Hematopoietic multipotent progenitor cell treated with erythropoietin and hydrocortisone succinate and interleukin-3 and kit ligand, for 17 days (in vitro differentiated cells): Measurements from ENCODE around the gene GFRA4.
A peak's percentile ranks its signal among the peaks of the same experiment; 100 is the strongest.

Experiments
- DNase-seq: peaks from one replicate; pipeline ENCODE4 v3.0.0-alpha.2; 2015; ENCODE audit warnings: low spot score

Gene GFRA4, protein sequence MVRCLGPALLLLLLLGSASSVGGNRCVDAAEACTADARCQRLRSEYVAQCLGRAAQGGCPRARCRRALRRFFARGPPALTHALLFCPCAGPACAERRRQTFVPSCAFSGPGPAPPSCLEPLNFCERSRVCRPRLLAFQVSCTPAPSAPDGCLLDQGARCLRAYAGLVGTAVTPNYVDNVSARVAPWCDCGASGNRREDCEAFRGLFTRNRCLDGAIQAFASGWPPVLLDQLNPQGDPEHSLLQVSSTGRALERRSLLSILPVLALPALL

DNA sequence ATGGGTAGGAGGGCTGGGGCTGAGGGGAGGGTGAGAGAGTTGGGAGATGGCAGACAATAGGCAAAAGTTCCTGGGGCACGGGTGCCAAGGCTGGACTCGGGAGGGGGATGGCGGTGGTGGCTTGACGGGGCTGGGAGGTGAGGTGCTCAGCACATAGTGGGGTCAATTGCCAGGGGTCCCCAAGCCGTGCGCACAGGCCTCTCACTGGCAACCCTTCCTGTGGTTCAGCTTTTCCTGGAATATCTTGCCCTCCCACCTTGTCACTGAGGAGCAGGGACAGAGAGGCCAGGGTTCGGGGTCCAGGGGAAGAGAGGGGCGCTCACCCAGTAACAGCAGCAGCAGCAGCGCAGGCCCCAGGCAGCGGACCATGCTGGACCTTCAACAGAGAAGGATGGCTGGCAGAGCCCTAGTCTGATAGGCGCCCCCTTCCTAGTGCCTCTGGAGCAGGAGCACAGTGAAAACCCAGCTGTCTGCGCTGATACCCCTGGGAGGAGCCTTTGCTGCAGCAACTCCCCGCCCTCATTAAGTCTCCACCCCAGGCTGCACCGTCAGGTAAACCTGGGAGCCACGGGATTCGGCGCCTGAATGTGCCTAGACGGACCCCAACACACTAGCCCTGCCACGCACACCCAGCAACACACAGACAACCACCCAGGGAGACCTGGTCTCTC is at the start of gene GFRA4:
TSS of gene GFRA4 (minus strand) at position 369 of the 671 bp plus-strand sequence. CDS start at position 369, 0 bp downstream.
- DNase-seq: no peak

DNA sequence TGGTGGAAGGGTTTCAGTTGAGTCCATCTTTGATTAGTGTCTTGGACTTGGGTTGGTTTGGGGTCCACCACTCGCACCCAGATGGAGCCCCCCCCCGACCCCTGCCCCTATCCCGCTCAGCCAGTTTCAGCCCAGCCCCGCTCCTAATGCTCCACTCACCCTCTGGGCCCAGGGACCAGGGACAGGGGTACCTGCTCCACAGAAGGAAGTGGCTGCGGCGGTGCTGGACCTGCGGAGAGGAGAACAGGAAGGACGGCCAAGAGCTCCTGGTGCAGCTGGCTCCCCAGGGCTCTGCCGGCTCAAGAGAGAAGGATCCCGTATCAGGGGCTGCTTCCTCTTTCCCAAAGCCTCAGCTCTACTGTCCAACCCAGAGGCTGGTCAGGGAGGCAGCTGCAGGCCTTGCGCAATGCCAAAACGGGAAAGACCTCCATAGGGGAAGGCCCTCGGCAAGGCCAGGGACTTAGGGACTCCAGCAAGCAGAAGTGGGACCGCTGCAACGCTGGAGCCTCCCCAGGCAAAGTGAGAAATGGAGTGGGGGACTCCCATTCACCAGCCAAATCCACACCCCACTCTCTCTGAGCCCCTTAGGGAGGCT is 49.2 kb upstream of the GFRA4 start, which contains the start of gene SIGLEC1:
TSS of gene SIGLEC1 (minus strand) at position 322 of the 595 bp plus-strand sequence. CDS start 5,472 bp downstream, outside the sequence.
- no peak for DNase-seq

DNA sequence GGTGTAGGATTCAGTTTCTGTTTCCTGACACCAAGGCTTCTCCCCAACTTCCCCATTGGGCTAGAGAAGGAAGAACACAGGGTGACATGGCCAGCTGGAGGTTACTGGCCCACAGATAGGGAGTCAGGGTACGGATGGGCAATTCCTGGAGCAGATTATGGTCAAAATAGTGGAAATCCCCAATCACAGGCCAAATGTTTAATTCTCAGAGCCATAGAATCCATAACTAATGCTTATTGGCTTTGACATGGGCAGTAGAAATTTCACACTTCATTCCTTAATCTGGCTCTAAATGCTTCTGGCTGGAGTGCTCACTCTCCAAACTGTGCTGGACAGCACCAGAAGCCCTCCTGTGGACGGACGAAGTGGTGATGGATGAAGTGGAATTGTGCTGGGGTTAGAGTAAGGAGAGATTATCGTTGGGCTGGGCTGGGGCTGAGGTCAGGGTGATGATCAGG is 48.3 kb upstream of the GFRA4 start:
- DNase-seq: no peak

DNA sequence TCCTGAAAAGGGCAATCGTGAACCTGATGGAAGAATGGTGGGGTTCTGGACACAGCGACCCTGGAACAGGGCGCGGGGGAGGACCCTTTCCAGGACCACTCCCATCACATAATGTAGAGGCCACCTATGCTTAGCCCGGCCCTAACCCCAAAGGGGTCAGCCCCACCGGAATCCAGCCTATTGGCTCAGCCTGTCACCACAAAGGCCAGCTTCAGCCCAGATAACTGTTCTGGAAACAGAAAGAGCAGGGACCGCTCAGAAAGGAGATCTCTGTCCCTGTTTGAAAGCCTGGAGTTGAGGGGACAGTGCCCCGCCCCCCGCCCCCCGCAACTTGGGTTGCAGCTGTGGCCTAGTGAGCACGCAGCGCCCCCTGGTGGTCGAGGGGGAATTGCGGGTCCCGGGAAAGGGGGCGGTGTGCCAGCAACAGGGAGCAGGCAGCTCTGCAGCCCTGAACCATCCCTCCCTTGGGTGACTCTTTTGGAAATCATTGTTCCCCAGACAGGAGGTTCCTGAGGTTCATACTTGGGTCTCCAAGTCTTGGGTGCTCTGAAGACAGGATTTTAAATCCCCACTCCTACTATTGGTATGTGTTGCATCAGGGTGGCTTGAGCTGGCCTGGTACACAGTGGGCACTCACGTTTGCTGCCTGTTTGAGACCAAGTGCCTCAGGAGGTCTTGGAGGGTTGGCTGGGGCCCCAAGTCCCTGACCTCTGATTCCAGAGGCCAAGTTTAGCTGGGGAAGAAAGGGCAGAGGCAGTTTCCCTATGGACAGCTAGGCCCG is 47.7 kb upstream of the GFRA4 start:
- DNase-seq: peak; percentile 74

DNA sequence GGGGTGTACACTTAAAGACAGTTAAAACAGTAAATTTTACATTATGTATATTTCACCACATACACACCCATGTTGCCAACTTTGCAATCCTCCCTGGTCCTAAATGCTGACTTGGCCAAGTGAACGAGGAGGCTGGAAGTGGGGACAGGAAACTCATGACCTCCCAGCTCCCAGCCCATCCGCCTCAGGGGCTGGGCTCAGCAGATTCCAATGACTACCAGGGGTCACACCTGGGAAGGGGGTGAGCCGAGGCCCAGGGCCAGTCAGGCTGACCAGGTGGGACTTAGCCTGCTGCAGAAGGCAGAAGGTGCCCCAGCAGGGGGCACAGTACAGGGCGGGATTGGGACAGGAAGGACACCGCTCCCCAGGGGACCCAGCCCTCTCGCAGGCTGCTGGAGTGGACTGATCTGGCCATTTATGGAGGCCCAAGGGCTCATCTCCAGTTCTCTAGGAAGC is 46.8 kb upstream of the GFRA4 start:
- DNase-seq: no peak

DNA sequence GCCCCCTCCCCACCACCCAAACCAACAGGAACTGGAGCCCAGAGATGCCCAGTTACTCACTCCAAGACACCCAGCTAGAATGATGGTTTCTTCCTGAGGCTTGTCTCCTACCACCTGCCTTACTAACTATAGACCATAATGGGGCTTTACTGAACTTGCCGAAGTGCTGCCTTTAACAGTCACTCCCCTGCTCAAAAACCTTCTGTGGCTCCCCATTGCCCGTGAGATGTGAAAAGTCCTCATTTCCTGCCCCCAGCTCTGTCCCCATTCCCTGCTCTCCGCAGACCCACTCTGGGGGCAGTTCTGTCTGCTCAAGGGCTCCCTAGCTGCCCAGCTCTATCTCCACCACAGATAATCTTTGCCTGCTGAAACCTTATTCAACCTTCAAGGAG is 44.3 kb upstream of the GFRA4 start:
- no peak for DNase-seq

DNA sequence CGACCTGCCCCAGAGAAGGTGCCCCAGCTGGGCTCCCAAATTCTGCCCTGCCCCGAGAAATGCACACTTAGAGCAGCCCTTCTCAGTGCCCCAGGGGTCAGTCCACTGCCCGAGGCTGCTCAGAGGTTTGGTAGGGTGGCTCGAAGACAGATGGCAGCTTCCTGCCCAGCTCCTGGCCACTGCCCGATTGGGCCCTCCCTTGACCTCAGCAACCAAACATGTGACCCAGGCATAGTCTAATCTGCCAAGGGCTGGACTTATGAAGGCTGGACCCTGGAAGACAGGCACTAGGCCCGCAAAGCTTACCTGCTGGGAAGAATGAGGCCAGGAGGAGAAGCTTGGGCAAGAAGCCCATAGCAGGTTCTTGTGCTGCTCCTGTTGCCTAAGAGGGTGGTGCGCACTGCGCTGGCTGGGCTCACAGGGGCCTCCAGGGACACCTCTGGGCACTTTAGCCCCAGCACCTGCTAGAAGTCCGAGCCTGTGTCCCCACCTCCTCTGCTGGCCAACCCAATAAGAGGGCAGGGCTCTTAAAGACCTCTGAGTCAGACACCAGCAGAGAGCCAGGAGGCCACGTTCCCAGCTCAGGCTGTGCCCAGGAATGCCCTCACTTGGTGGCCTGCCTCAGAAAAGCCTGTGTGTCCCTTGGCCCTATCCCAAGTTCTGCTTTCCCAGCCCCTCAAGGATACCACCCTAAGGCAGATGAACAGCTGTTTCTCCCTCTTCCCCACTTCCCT is 43.7 kb upstream of the GFRA4 start:
- DNase-seq: no peak

DNA sequence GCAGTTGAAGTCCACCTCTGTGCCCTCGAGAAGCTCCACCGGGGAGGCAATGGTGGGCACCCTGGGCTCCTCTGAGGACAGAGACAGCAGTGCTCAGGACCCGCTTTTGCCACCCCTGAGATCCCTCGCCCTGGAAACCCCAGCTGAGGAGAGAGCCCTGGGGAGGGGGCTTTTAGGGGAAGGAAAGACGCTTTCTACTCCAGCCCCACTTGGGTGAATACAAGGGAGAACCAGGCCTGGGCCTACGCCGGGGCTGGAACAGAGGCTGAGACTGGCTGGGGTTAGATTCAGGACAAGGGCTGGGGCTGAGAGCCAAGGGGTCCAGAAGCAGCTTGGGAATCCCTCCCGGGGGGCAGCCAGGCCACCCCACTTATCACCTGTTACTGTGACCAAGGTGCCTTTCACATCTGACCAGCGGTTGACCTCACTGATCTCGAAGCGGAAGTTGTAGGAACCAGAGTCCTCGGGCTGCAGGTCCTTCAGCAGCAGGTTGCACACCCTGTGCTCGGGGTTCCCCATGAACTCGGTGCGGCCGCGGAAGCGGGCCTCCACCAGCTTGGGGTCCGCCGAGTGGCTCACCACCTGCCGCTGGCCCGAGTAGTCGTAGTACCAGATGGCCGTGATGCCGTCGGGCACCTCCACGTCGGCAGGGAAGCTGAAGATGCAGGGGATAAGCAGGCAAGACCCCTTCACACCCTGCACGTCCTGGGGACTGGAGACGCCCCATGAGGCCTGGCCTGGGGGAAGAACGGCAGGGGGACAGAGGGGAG is 43.0 kb upstream of the GFRA4 start:
- DNase-seq: no peak

DNA sequence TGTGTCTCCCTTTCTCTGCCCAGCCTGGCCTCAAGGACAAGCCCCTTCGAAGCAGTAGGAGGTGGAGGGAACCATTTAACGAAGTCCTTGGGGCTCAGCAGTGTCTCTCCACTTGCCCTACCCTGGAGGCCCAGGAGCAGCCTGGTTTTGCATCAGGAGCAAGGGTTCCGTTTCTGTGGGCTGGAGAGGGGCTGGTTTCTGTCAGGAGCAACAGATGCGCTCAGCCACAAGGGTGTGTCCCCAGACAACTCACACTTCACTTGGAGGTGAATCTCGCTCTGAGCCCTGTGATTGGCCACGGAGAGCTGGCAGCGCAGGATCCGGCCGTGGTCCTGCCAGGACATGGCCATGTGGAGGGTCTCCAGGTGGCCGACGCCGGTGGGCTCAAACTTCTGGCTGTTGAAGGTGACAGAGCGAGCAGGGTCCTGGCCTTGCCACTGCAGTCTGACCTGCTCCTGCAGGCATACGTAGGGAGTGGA is 42.3 kb upstream of the GFRA4 start:
- DNase-seq: no peak

DNA sequence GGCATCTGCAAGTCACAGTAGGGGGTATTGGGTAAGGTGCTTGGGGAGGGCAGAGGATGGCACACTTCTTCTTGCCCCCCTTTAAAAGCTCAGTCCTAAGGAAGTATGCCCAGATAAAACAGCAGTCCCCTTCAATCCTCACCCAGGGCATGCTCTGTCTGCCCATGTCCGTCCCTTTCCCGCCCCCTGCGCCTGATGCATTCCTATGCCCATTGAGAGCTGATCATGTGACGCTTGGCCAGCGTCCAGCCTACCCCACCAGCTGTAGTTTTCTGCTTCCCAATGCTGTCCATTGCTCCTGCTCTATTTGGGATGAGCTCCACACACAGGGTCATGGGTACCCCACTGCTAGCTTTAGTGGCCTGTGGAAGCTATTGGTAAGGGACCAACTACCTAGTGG is 40.9 kb upstream of the GFRA4 start:
- no peak for DNase-seq

DNA sequence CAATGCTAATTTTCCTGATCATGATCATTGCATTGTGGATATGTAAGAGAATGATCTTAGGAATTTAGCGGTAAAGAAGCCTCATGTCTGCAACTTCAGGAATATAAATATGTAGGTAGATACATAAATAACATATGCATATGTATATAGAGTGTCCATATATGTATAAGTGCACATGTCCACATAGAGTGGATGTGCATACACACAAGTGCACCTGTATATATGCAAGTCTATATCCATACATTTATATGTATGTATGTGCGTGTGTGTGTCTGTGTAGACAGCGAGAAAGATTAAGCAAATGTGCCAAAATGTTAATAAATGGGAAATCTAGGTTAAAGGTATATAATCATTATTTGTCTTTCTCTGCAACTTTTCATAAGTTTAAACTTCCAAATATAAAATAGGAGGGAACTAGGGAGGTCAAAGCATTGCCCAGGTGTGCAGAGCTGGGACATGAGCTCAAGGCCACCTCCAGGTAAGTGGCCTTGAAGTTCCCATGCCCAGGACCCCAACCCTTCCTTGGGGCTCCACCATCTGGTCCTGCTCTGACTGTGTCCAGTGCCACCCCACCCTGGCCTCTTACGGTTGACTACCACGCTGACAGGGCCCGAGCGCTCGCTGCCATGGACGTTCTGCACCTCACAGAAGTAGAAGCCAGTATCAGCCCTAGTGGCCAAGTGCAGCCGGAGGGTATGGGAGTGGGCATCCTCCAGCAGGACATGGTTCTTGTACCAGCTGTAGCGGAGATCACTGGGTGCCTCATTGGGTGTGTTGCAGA is 39.6 kb upstream of the GFRA4 start:
- DNase-seq: no peak

DNA sequence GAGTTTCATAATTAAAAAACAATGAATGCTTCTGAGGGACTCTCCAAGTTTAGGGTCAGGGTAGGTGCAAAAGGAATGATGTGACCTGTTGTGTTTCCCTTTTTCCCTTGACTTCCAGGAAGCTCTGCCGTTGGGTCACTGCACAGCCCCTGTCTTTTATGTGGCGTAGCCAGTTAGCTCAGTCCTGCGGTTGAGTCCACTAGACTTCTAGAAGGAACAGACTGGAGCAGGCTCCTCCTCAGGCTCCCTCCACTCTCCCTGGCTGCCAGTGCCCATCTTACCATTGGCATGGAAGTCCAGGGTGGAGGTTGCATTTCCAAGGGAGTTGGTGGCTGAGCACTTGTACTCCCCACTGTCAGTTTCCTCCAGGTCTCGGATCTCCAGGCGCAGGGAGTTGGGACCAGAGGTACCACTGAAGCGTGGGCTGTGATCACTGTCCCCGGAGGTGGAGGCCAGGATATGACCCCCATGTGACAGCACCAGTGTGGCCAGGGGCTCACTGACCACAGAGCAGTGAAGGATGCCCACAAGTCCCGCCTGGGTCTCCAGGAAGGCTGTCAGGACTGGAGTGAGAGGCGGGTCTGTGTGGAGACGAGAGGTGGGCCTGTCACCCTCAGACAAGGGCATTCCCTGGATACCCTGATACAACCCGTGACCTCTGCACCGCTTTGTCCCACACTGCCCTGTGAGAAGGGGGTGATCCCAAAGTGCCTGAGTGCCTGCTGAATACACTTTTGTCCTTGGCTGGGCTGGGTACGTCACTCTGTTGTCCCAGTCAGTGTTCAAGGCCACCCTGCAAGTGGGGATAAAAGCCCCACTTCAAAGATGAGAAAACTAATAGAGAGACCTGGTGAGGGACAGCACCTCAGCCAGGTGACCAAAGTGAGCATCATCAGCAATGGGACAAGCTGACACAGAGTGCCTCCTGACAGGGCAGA is 38.1 kb upstream of the GFRA4 start:
- no peak for DNase-seq

DNA sequence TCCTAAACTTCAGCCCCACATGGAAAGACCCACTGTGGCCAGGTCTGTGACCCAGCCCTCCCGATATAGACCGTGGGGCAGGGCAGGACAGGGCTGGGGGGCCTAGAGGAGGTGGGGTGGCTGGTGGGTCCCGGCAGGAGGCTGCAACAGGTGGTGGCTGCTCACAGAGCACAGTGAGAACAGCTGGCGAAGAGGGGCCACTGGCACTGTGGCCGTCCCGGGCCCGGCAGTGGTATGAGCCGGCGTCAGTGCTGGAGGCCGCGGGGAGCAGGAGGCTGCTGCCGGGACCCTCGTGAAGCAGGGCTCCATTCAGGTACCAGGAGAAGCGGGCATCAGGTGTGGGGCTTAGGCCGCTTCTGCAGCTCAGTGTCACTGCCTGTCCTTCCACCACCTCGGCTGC is 35.8 kb upstream of the GFRA4 start:
- no peak for DNase-seq

DNA sequence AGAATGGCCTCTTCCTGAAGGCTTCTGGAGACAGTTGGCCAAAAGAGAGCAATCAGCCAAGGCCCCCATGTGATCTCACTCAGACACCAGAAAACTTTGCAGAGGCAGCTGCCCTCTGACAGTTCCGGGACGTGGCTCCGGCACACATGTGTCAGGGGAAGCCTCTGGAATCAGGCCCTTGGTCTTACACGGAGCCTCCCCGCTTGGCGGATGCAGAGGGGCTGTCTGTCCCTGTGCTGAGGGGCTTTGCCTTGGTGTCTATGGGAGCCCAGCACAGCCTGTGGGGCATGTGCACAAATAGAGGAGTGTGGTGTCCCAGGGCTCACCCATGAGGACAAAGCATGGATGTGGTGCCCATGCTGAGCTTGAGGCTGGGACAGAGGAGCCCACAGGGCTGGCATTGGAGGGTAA is 35.4 kb upstream of the GFRA4 start:
- no peak for DNase-seq

DNA sequence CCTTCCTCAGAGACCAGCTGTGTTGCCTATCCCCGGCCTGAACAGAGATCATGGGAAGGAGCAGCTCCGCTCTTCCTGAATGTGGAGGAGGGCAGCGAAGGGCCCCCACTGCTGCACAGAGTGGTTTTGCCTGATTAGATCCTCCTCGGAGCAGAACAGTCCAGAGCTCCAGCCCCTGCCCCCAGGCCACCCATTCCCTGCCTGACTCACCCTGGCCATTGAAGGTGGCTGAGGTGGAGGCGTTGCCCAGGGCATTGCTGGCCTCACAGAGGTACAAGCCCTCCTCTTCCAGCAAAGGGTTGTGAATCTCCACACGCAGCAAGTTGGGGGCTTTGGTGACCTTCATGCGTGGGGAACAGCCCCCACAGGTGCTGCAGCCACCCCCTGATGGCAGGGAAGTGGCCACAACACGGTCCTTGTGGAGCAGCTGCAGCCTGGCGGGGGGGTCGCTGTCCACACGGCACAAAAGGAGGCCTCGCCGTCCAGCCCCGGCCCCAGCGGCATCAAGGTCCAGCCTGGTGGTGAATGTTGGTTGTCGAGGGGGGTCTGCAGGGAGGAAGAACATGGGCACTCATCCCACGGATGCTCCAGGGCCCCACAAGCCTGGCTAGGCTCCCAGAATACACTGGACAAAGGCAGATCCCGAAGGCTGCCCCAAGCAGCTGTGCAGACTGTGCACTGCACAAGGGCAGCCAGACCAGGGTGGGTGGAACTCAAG is 34.5 kb upstream of the GFRA4 start:
- no peak for DNase-seq

DNA sequence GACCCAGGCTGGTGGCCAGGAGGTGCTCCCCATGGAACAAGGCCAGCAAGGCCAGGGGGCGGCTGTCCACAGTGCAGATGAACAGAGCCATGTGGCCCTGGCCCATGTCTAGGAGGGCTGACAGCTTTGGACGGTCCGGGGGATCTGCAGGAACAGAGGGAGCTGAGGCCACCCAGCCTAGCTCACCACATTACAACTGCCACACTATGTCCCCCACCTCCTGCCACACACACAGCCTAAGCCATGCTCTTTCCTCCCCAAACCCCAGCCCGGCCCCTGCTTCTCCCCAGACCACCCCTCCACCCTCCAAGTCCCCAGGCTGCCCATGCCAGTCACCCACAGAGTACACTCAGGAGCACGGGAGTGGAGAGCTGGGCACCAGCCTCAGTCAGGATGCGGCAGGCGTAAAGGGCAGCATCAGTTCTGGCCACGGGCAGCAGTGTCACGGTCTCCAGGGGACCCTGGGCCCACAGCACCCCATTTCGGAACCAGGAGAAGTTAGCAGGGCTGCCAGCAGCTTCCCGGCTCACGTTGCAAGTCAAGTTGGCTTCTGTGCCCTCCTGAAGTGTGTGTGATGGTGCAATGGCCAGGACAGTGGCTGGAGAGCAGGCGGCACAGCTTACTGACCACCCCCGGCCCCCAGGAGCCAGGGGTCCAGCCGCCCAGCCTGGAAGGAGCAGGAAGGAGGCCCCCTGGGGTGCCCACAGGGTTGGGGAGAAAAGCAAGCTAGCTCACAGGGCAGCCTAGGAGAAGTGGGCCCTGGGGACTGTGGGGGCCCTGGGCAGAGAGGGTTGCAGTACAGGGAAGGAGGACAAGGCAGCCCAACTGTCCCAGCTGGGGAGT is 33.8 kb upstream of the GFRA4 start:
- no peak for DNase-seq

DNA sequence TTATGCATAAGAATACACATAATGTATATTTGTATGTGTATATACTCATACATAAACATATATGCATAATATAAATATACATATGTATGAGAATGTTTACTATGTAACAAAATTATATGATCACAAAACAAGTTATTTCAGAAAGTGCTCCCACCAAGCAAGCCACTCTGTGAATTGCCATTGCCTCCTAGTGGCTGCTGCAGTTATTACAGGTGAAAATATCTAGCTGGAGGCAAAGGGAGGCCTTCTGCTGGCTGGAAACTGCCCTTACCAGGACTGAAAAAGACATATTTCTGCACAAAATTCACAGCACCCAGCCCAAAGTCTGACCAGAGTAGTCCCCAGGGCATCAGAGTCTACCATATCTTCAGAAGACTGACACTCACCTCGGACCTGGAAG is 33.0 kb upstream of the GFRA4 start:
- DNase-seq: peak; percentile 19
